Caco-2 (cell line): ENCODE measurements around the gene SERGEF. TPM values are rescaled to one million over a fixed set of nuclear protein-coding genes. Genes with fewer than 3 reads are reported as not detected.

Source experiments
- BruUV-seq: library from RNA; stranded (reverse); fragments of 400-500 nt; replicated peaks from 2 replicates; lab custom pipeline; 2021; lab: Mats Ljungman, UMichigan
- CTCF ChIA-PET: fragments of 300-600 bp; sonication (Branson Sonifier 250); formaldehyde crosslinking; loops from one replicate; lab custom pipeline; 2022; ENCODE audit warnings: antibody characterized with exemption; lab: Charles Lee
- POLR2A ChIA-PET: fragments of 300-600 bp; sonication (Branson Sonifier 250); formaldehyde crosslinking; loops from one replicate; lab custom pipeline; 2022; ENCODE audit warnings: antibody characterized with exemption; lab: Charles Lee
- DNase-seq, 2 experiments: peaks; one replicate each; pipeline versions ENCODE4 v3.0.0 to v3.0.0-alpha.2; 2020 to 2022
- H3K27me3 ChIP-seq: replicated peaks from 2 replicates; pipeline ENCODE4 v1.6.0; 2011; ENCODE audit warnings: low read length; ENCODE audit not compliant: control insufficient read depth, insufficient read depth
- H3K36me3 ChIP-seq: 2 replicates; pipeline ENCODE4 v1.5.1; 2011; ENCODE audit warnings: low read length; ENCODE audit not compliant: control insufficient read depth, insufficient read depth
- H3K4me1 ChIP-seq: fragments of 250-450 bp; sonication (Bioruptor Pico); 2 replicates; pipeline ENCODE4 v1.5.1; 2020; ENCODE audit warnings: mild to moderate bottlenecking
- H3K4me3 ChIP-seq: 2 replicates; pipeline ENCODE4 v1.5.1; 2011; ENCODE audit warnings: low read depth, mild to moderate bottlenecking, control low read depth, low read length
- H3K9me3 ChIP-seq: fragments of 250-450 bp; sonication (Bioruptor Pico); 2 replicates; pipeline ENCODE4 v1.5.1; 2020; ENCODE audit warnings: mild to moderate bottlenecking, moderate library complexity
- H3K27ac Mint-ChIP-seq: one replicate; pipeline ENCODE4 v1.8.0; 2022; ENCODE audit warnings: mixed read lengths; ENCODE audit not compliant: unreplicated experiment
- H3K27me3 Mint-ChIP-seq: one replicate; pipeline ENCODE4 v1.8.0; 2022; ENCODE audit warnings: mixed read lengths; ENCODE audit not compliant: insufficient read depth, unreplicated experiment
- H3K36me3 Mint-ChIP-seq: one replicate; pipeline ENCODE4 v1.8.0; 2022; ENCODE audit warnings: mild to moderate bottlenecking, mixed read lengths; ENCODE audit not compliant: insufficient read depth, unreplicated experiment
- H3K4me1 Mint-ChIP-seq: one replicate; pipeline ENCODE4 v1.8.0; 2022; ENCODE audit warnings: low read depth, mixed read lengths; ENCODE audit not compliant: unreplicated experiment
- H3K4me3 Mint-ChIP-seq: one replicate; pipeline ENCODE4 v1.8.0; 2022; ENCODE audit warnings: mild to moderate bottlenecking, moderate library complexity, mixed read lengths; ENCODE audit not compliant: unreplicated experiment
- H3K9me3 Mint-ChIP-seq: one replicate; pipeline ENCODE4 v1.8.0; 2022; ENCODE audit warnings: mixed read lengths; ENCODE audit not compliant: unreplicated experiment
- intact Hi-C: fragments of 100-400 bp; cut with micrococcal nuclease; formaldehyde crosslinking; loops from one replicate; pipeline ENCODE4 v1.10.0; 2022; ENCODE audit not compliant: unreplicated experiment
- total RNA-seq: library from RNA; stranded (reverse); gene quantifications from 2 replicates; pipeline ENCODE4 v1.2.3, GENCODE V29; 2022
- TF ChIP-seq, protein P1 (sequence below), 2 experiments: fragments of 200-600 bp in 1 of 2; IDR thresholded peaks; 1 replicate in 1 of 2; 2 replicates in 1 of 2; pipeline versions ENCODE4 v1.5.1 to v1.8.0; 2011 to 2022; ENCODE audit warnings: antibody characterized with exemption in 1 of 2, control low read depth in 1 of 2, inconsistent platforms in 1 of 2, low read depth in 1 of 2, low read length in 1 of 2, mild to moderate bottlenecking in 1 of 2, moderate library complexity in 1 of 2; ENCODE audit not compliant: insufficient read depth in 1 of 2, severe bottlenecking in 1 of 2, unreplicated experiment in 1 of 2

The SERGEF gene
- total RNA-seq, 1 experiment from 2014 or later: 17.5 TPM

DNA sequence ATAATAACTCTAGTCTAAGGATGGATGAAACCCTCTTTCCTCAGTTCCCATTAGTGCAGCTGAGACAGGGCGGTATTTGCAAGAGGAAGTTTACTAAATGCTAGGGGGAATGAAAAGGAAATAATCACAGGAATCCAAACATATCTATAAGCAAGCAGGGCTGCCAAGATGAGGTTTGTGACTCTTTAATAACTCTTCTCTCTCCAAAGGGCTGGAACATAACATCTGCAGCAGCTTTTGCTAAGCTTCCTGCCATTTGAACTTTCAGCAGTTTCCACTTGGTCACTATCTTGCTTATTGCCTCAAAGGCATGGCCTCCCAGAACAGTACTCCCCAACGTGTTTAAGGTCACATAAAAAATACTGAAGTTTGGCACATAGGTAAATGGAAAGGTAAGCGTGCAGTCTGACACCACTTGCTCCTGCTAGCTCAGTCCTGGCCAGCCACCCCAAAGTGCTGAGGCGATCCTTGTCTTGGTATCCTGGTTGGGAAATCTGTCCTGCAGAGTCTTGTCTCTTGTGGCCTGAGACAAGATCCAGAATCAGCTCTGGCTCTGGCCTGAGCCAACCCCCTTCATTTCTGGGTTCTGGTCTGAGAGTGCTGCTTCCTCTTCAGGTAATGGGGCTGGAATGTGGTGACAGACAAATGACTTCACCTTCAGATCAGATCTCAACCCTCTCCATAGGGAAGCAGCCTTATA is 196.5 kb downstream of the SERGEF start:
- H3K27ac Mint-ChIP-seq: no peak overlapping the region
- peaks cover 8% of the 10 kb centered on the region for H3K4me1 ChIP-seq
- no peaks in the 10 kb centered on the region for H3K9me3 ChIP-seq
- H3K27me3 Mint-ChIP-seq: peaks cover under 1% of the 10 kb centered on the region
- no peak overlapping the region for H3K4me3 ChIP-seq
- no peaks in the 10 kb centered on the region for H3K9me3 Mint-ChIP-seq
- peaks cover 13% of the 10 kb centered on the region for H3K4me1 Mint-ChIP-seq
- no peak for DNase-seq
- no TSS peak for BruUV-seq
- POLR2A ChIA-PET: no interaction called here
- intact Hi-C loops: no loop called here
- no peak overlapping the region for H3K4me3 Mint-ChIP-seq
- no peaks in the 10 kb centered on the region for H3K36me3 ChIP-seq
- TF ChIP-seq, protein P1, sequence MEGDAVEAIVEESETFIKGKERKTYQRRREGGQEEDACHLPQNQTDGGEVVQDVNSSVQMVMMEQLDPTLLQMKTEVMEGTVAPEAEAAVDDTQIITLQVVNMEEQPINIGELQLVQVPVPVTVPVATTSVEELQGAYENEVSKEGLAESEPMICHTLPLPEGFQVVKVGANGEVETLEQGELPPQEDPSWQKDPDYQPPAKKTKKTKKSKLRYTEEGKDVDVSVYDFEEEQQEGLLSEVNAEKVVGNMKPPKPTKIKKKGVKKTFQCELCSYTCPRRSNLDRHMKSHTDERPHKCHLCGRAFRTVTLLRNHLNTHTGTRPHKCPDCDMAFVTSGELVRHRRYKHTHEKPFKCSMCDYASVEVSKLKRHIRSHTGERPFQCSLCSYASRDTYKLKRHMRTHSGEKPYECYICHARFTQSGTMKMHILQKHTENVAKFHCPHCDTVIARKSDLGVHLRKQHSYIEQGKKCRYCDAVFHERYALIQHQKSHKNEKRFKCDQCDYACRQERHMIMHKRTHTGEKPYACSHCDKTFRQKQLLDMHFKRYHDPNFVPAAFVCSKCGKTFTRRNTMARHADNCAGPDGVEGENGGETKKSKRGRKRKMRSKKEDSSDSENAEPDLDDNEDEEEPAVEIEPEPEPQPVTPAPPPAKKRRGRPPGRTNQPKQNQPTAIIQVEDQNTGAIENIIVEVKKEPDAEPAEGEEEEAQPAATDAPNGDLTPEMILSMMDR (IDR thresholded peaks at IDR 0.05; ENCODE audit: insufficient read depth in 1 of 2, low read depth in 1 of 2, low read length in 1 of 2, severe bottlenecking in 1 of 2, unreplicated experiment in 1 of 2): no peak
- H3K36me3 Mint-ChIP-seq: no peaks in the 10 kb centered on the region
- H3K27me3 ChIP-seq: no peaks in the 10 kb centered on the region
- CTCF ChIA-PET: no interaction called here

DNA sequence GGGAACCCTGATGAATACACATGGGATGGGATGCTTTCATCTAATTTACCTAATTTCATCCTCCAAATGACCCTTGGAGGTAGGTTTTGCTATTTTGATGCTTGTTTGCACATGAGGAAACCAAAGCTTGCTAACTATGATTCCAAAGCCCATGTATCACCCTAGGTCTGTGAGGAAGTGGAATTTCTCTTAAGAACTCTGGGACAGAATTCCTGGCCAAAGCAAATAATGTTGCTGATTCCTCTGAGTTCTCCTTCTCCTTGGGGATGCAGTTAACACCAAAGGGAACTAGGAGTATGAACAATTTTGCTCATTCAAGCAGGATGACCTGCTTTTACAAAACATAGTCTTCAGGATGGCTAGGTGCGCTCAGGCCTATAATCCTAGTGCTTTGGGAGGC is 198.3 kb downstream of the SERGEF start:
- BruUV-seq: no TSS peak
- H3K4me1 Mint-ChIP-seq: peaks cover 13% of the 10 kb centered on the region
- Histone ChIP-seq H3K27me3 (no peaks in the 10 kb centered on the region), H3K4me1 (peaks cover 8% of the 10 kb centered on the region), H3K9me3 (no peaks in the 10 kb centered on the region), H3K4me3 (no peak overlapping the region), H3K36me3 (no peaks in the 10 kb centered on the region)
- no peaks in the 10 kb centered on the region for H3K27me3 Mint-ChIP-seq
- no peak overlapping the region for H3K4me3 Mint-ChIP-seq
- TF ChIP-seq, protein P1 (IDR thresholded peaks at IDR 0.05; ENCODE audit: insufficient read depth in 1 of 2, low read depth in 1 of 2, low read length in 1 of 2, severe bottlenecking in 1 of 2, unreplicated experiment in 1 of 2): no peak
- H3K36me3 Mint-ChIP-seq: no peaks in the 10 kb centered on the region
- H3K9me3 Mint-ChIP-seq: no peaks in the 10 kb centered on the region
- ChIA-PET CTCF (no interaction called here), POLR2A (no interaction called here)
- intact Hi-C loops: no loop called here
- no peak for DNase-seq
- no peak overlapping the region for H3K27ac Mint-ChIP-seq

DNA sequence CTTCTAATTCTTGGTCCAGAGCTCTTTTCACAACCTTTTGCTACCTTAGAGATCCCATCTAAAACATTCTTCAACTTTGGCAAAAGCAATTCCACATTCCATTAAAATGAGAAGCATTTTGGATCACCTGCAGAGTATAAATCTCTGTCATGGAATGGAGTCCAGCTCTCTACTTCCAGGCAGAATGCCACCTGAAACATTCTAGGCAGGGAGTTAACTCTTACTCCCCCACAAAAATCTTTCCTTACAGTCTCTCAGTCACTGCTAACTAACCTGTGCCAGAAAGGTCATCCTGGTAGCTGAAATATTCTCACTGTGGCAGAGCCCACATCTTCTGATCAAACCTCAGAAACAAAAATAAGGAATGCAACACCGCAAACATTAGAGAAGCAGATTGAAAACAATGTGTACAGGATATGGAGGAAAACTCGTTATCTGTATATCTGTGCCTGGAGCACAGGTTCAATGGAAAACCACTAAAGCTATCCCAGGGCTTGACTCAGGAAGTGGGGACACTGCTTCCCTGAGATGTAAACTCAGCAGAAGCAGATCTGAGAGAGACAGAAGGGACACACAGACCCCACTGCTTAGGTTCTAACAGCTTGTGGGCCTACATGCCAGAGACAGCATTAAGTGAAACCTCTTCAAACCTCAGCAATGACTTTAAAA is 199.3 kb downstream of the SERGEF start:
- H3K4me3 Mint-ChIP-seq: no peak overlapping the region
- no peak for DNase-seq
- no TSS peak for BruUV-seq
- ChIA-PET CTCF (interaction anchor here (0.7 to 1.2 kb wide), 3 partner anchors 12 to 215 kb away, joined by 3 read pairs; no protein-coding TSS in a partner anchor), POLR2A (no interaction called here)
- H3K4me3 ChIP-seq: no peak overlapping the region
- no peaks in the 10 kb centered on the region for H3K36me3 Mint-ChIP-seq
- no peaks in the 10 kb centered on the region for H3K9me3 Mint-ChIP-seq
- H3K4me1 ChIP-seq: peaks cover 8% of the 10 kb centered on the region
- H3K9me3 ChIP-seq: no peaks in the 10 kb centered on the region
- H3K27me3 ChIP-seq: no peaks in the 10 kb centered on the region
- H3K27me3 Mint-ChIP-seq: no peaks in the 10 kb centered on the region
- TF ChIP-seq, protein P1 (IDR thresholded peaks at IDR 0.05; ENCODE audit: insufficient read depth in 1 of 2, low read depth in 1 of 2, low read length in 1 of 2, severe bottlenecking in 1 of 2, unreplicated experiment in 1 of 2): no peak
- no peaks in the 10 kb centered on the region for H3K36me3 ChIP-seq
- H3K4me1 Mint-ChIP-seq: peaks cover 13% of the 10 kb centered on the region
- H3K27ac Mint-ChIP-seq: no peak overlapping the region
- intact Hi-C loops: no loop called here
